H1 (cell line): Measurements from ENCODE around the gene MRPL54. TPM values are rescaled to one million over a fixed set of nuclear protein-coding genes. Genes with fewer than 3 reads are reported as not detected.

Experiments used
- SIRT6 ChIP-seq: IDR thresholded peaks from one replicate; pipeline ENCODE4 v1.7.1; 2012; ENCODE audit warnings: low read length, inconsistent platforms
- polyA plus RNA-seq, 7 experiments: library from polyadenylated mRNA; depleted of rRNA in 3 of 7; stranded (reverse) in 5 of 7; unstranded in 2 of 7; fragments of >200 nt in 5 of 7; fragments of 200-250 nt in 2 of 7; gene quantifications; 1 replicate in 5 of 7; 2 replicates in 1 of 7; 4 replicates in 1 of 7; pipeline versions ENCODE4 v1.2.1 to v1.2.3, GENCODE V29; 2011 to 2013; ENCODE audit warnings: missing spikeins in 2 of 7, mixed read lengths in 2 of 7
- total RNA-seq: library from RNA; stranded (reverse); fragmentation: NEBNext Ultra II Directional; extraction: Animal tissue kit (Norgen Biotek cat#: 25700); gene quantifications from 2 replicates; pipeline ENCODE4 v1.2.1, GENCODE V29; 2021

The MRPL54 gene
- total and polyA plus RNA-seq, 2 of the 8 experiments (the other 6 are each of a cell fraction or from before 2014, with no cell fraction given), result 63.8 to 72.8 TPM

GRCh38 chr19:3801412-3802096, 39.1 kb downstream of the MRPL54 start (continued):
- no peak for TF ChIP-seq SIRT6
